Effector memory CD4-positive, alpha-beta T cell (primary cell): ENCODE measurements around the gene MOG.
A peak's percentile ranks its signal among the peaks of the same experiment; 100 is the strongest.

Source experiments
- DNase-seq, 3 donors: peaks; one replicate each; pipeline ENCODE4 v3.0.0-alpha.2; 2020
- H3K27ac ChIP-seq: 2 replicates; pipeline ENCODE4 v1.7.0; 2013; ENCODE audit warnings: mild to moderate bottlenecking, low read length, moderate library complexity; ENCODE audit not compliant: insufficient read depth, poor library complexity, severe bottlenecking
- H3K27me3 ChIP-seq: replicated peaks from 2 replicates; pipeline ENCODE4 v1.7.0; 2013; ENCODE audit warnings: mild to moderate bottlenecking, low read length; ENCODE audit not compliant: insufficient read depth, control insufficient read depth, poor library complexity, severe bottlenecking
- H3K36me3 ChIP-seq: 2 replicates; pipeline ENCODE4 v1.7.0; 2013; ENCODE audit warnings: mild to moderate bottlenecking, low read length, moderate library complexity; ENCODE audit not compliant: control insufficient read depth, insufficient read depth
- H3K4me1 ChIP-seq: 2 replicates; pipeline ENCODE4 v1.7.0; 2013; ENCODE audit warnings: low read length, mild to moderate bottlenecking; ENCODE audit not compliant: control insufficient read depth, insufficient read depth, poor library complexity, severe bottlenecking
- H3K4me3 ChIP-seq: 2 replicates; pipeline ENCODE4 v1.7.0; 2013; ENCODE audit warnings: low read length, low read depth, mild to moderate bottlenecking; ENCODE audit not compliant: insufficient read depth, poor library complexity, severe bottlenecking
- H3K9me3 ChIP-seq: 2 replicates; pipeline ENCODE4 v1.7.0; 2013; ENCODE audit warnings: mild to moderate bottlenecking, low read length, moderate library complexity; ENCODE audit not compliant: control insufficient read depth

Gene MOG

DNA sequence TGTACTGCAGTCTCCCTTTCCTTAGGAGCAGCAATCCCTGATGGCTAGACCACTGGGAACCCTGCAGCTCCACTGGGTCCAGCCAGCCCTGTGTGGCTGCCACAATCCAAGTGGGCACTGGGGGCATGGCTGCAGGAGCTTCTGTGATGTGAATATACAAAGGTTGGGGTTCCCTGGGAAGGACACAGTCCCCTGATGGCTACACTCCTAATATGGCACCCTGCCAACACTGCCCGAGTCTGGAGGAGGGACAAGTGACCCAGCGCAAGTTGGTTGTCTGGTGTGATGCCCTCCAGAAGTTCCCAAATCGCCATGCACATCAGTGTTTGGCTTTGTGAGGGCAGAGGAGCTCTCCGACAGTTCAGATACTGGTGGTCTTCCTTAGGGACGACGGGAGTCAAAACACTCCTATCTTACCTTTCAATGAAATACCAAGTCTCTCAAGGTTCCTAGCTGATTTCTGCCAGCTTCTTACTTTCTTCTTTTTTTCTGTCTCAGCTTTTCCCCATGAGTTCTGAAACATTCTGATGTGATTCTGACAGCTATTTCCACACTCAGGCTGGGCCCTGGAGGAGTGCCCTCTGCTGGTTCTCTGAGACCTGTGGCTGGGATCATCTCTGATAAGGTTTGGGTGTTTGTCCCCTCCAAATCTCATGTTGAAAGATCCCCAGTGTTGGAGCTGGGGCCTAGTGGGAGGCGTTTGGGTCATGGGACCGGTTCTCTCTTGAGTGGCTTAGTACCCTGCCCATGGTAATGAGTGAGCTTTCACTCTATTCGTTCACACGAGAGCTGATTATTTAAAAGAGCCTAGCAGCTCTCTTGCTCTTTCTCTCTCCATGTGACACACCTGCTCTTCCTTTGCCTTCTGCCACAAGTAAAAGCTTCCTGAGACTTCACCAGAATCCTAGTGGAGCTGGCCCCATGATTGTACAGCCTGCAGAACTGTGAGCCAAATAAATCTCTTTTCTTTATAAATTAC is 39.5 kb downstream of the MOG start:
- no peaks in the 10 kb centered on the region for H3K27me3 ChIP-seq
- no peaks in the 10 kb centered on the region for H3K4me1 ChIP-seq
- DNase-seq: no peak
- H3K27ac ChIP-seq: no peak overlapping the region
- no peaks in the 10 kb centered on the region for H3K36me3 ChIP-seq
- H3K9me3 ChIP-seq: no peaks in the 10 kb centered on the region
- no peak overlapping the region for H3K4me3 ChIP-seq

DNA sequence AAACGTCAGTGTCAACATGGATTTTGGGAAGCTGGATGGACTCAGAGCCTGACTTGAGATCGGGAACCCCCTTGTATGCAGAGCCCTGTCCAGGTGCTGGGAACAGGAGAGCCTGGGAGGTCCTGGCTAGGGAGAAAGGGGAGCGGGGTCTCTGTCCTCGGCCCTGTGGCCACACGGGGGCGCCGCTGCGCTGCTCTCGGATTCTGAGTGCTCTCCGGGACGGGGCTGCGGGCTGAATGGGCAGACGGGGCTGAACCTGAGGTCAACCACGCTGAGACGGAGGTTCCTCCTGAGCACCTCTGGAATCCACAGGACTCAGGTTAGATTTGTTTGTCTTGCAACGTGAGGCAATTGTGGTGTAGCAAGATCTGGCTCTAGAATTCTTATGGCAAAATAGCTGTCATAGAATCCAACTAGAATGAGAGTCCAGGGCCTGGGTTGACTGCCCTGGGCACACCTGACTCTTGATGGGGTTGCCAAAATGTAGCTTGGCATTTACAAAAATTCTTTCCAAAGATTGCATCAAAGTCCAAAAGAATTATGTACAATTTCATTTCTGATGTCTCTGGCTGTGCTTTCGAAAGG is 45.7 kb downstream of the MOG start:
- Histone ChIP-seq H3K4me3 (no peak overlapping the region), H3K4me1 (peaks cover 16% of the 10 kb centered on the region), H3K27me3 (peaks cover 6% of the 10 kb centered on the region), H3K36me3 (no peaks in the 10 kb centered on the region), H3K27ac (no peak overlapping the region), H3K9me3 (no peaks in the 10 kb centered on the region)
- peak; percentile 45 to 69 (median 49) for DNase-seq

DNA sequence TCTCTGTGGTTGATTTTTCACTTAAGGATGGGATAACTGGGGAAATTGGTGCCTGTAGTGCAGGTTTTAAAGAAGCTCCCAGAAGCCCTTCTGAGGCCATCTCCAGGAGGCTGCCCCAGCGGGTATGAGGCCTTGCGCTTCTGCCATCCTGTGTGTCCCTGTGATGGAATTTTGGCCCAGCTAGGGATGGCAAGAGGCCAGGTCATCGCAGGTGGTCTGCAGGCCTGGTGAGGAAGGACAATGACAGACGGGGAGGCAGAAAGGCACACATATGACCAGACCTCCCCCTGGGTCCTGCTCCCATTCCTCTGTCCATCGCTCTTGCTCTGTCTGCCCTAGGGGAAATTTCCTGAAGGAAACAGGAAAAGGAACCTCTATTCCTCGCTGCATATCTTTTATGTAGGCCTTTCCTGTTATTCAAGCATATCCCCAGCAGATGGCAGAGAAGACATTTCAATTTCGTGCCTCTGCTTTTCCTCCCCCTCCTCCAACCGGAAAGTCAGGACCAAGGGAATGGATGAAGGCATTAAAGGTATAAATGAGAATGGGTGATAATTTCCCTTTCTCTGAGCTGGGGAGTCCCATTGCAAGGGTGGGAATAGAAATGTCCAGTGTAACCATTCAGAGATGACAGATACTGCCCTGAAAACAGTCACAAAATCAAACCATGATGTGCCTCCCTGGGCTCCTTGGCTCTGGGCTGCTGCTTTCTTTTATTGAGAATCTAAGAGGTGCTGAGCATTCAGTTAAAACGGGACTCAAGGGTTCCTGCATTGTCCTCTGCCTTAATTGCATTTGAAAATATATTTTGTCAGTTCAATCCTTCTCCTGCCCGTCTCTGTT is 48.7 kb downstream of the MOG start:
- Histone ChIP-seq H3K27me3 (peaks cover 6% of the 10 kb centered on the region), H3K9me3 (no peaks in the 10 kb centered on the region), H3K27ac (no peak overlapping the region), H3K4me1 (peaks cover 44% of the 10 kb centered on the region), H3K36me3 (no peaks in the 10 kb centered on the region), H3K4me3 (no peak overlapping the region)
- no peak for DNase-seq

DNA sequence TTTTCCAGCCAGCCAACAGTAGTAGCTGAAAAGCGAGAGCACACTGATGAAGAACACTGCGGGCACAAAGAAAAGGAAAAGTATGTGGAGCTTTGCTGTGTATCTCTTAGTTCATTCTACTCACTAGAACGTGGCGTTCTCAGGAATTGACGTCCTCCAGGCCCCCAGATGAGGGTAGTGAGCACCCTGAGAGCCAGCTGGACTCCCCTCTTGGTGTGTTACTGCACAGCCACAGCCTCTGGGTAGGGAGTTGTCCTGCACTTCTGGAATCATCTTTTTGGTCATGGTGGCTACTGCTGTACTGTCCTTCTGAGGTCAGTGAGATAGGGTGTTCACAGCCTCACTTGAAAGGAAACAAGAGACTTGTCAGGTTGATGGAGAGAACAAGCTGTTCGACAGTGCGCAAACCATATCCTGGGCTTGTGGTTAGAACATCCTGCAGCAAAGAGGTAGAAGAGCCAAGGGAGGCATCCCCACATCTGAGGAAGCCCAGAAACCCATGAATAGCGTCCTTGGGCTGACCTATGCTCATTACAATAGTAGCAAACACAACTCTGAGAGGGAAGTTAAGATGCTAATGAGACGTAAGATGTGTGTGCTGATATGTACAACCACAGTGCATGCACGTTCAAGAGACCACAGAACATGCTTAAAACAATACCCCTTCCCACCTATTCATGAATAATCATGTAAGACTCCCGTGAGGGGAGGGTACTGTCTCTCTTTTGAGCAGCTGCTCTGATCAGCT is 51.7 kb downstream of the MOG start:
- Histone ChIP-seq H3K4me1 (peaks cover 55% of the 10 kb centered on the region), H3K36me3 (no peaks in the 10 kb centered on the region), H3K27ac (peak overlapping the region; percentile 52), H3K9me3 (no peaks in the 10 kb centered on the region), H3K27me3 (no peaks in the 10 kb centered on the region), H3K4me3 (peak overlapping the region; percentile 63)
- DNase-seq: peak; percentile 53 to 75 (median 74)

DNA sequence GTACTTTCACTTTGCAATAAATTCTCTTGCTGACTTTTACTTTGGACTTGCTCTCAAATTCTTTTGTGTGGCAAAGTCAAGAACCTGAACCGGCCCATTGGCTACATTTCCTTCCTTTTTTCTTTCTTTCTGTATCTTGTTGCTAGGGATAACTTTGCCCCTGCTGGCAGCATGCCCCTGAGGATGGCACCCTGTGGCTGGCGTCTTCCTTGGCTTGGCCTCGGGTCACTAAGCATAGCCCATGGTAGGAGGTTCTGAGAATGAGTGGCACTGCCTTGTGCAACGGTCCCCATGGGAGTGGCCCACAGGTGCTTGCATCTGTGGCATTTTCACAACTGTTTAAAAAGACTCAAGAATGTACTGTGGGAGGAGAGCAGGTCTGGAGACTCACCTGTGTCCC is 52.3 kb downstream of the MOG start:
- peak overlapping the region; percentile 52 for H3K27ac ChIP-seq
- no peaks in the 10 kb centered on the region for H3K9me3 ChIP-seq
- H3K27me3 ChIP-seq: no peaks in the 10 kb centered on the region
- H3K4me1 ChIP-seq: peaks cover 55% of the 10 kb centered on the region
- H3K36me3 ChIP-seq: no peaks in the 10 kb centered on the region
- no peak for DNase-seq
- H3K4me3 ChIP-seq: peak overlapping the region; percentile 63

DNA sequence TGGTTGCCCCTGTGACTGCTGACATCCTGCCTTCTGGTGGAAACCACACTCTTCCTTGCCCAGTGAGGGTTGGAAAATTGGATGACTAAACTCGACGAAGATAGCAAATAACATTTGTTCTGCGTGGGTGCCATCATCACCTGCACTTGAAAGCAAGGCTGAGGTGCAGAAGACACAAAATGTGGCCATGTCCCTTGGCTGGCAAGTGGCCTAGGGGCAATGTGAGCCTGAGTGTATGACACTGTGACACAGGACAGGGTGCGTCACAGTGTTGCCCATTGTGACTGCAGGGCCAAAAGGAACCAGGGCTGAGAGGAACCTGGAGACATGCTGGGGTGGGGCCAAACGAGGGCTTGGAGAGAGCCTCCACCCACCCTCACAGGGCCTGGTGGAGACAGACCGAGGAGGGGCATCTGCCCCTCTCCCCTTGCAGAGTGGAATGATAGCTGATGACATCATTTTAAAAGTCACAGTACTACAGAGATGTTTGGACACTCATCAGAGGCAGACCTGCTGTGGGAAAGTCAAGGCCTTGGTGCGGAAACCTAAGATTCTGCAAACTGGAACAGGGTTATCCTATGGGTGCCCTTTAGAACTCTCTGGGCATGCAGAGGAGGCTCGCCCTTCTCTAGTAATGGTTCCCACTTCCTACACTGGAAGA is 53.5 kb downstream of the MOG start:
- H3K4me3 ChIP-seq: no peak overlapping the region
- no peaks in the 10 kb centered on the region for H3K27me3 ChIP-seq
- DNase-seq: no peak
- H3K4me1 ChIP-seq: peaks cover 55% of the 10 kb centered on the region
- no peaks in the 10 kb centered on the region for H3K36me3 ChIP-seq
- H3K27ac ChIP-seq: no peak overlapping the region
- no peaks in the 10 kb centered on the region for H3K9me3 ChIP-seq

DNA sequence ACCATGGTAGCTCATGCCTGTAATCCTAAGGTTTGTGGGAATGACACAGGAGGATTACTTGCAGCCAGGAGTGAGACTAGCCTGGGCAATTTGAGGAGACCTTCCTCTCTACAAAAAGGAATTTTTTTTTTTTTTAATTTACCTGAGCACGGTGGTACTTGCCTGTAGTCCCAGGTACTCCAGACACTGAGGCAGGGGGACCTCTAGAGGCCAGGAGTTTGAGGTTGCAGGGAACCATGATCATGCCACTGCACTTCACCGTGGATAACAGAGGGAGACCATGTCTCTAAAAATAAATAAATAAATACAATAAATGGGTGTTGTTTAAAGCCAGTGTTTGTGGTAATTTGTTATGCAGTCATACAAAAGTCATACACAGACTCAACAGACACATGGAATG is 64.0 kb downstream of the MOG start:
- Histone ChIP-seq H3K27ac (no peak overlapping the region), H3K4me1 (peaks cover 27% of the 10 kb centered on the region), H3K4me3 (no peak overlapping the region), H3K36me3 (peaks cover 21% of the 10 kb centered on the region), H3K27me3 (no peaks in the 10 kb centered on the region), H3K9me3 (no peaks in the 10 kb centered on the region)
- no peak for DNase-seq
